KMS-11 (cell line): Measurements from ENCODE around the gene OSBPL9.

Experiments
- H2AFZ ChIP-seq: fragments of 200-600 bp; sonication (generic); 2 replicates; pipeline ENCODE4 v1.6.1; 2016; ENCODE audit warnings: antibody characterized with exemption, mixed run types, low read depth
- H3K27ac ChIP-seq: fragments of 200-600 bp; sonication (generic); 2 replicates; pipeline ENCODE4 v1.6.1; 2016; ENCODE audit warnings: mild to moderate bottlenecking, mixed run types
- H3K27me3 ChIP-seq: fragments of 200-600 bp; sonication (generic); 2 replicates; pipeline ENCODE4 v1.6.1; 2017; ENCODE audit warnings: mild to moderate bottlenecking, low read depth, mixed run types, moderate library complexity; ENCODE audit not compliant: insufficient read depth
- H3K36me3 ChIP-seq: fragments of 200-600 bp; sonication (generic); 2 replicates; pipeline ENCODE4 v1.6.1; 2017; ENCODE audit warnings: mild to moderate bottlenecking, mixed run types; ENCODE audit not compliant: insufficient read depth
- H3K4me1 ChIP-seq: fragments of 200-600 bp; sonication (generic); 2 replicates; pipeline ENCODE4 v1.6.1; 2016; ENCODE audit warnings: mild to moderate bottlenecking, low read depth, mixed run types; ENCODE audit not compliant: poor library complexity, severe bottlenecking
- H3K4me2 ChIP-seq: fragments of 200-600 bp; sonication (generic); 2 replicates; pipeline ENCODE4 v1.7.0; 2016; ENCODE audit warnings: mild to moderate bottlenecking, mixed run types
- H3K4me3 ChIP-seq: fragments of 200-600 bp; sonication (generic); IDR thresholded peaks from 2 replicates; pipeline ENCODE4 v1.6.1; 2017; ENCODE audit warnings: low read depth, low read length, mixed read lengths; ENCODE audit not compliant: insufficient read depth
- H3K79me2 ChIP-seq: fragments of 200-600 bp; sonication (generic); 2 replicates; pipeline ENCODE4 v1.6.1; 2016; ENCODE audit warnings: low read depth, mixed run types; ENCODE audit not compliant: insufficient read depth
- H3K9ac ChIP-seq: fragments of 200-600 bp; sonication (generic); 2 replicates; pipeline ENCODE4 v1.6.1; 2016; ENCODE audit warnings: mild to moderate bottlenecking, mixed run types
- H4K20me1 ChIP-seq: fragments of 200-600 bp; sonication (generic); 2 replicates; pipeline ENCODE4 v1.6.1; 2016; ENCODE audit warnings: mild to moderate bottlenecking, mixed run types; ENCODE audit not compliant: insufficient read depth
- CTCF ChIP-seq: fragments of 200-600 bp; sonication (generic); conservative IDR thresholded peaks from 2 replicates; pipeline ENCODE4 v1.6.1; 2017; ENCODE audit warnings: low read depth, mild to moderate bottlenecking, antibody characterized with exemption, low read length, moderate library complexity, mixed read lengths

Gene OSBPL9

DNA sequence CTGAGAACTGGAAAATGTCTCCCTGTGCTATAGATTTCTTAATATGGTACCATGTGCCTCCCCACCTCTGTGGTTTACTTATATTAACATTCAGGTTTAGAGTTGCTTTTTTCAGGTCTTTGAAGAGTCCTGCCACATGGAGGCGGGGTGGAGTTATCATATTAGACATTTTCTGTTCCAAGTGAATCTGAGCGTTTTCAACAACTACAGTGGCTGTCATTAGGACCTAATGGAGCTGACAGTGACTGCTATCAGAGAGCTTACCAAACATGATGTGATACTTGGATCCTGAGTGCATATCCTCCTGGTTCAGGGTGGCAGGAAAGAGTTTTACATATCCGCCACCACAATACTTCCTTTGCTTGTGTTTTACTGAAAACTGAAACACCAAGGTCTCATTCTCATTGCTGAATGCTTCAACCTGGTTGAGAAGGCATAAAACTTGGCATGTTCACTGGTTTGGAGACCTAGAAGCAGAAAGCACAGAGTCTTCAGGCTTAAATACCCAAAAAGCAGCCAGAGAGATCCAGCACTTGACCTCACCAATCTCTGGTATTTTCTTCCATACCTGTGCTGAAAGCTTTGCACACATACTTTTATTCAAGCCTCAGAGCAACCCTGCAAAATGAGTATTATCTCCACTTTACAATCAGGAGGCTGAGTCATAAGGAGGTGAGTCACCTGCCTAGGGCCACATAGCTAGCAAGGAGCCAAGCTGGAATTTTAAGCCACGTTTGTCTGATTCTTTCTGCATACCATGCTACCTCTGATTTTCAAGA, 47.4 kb upstream of the OSBPL9 start:
- Histone ChIP-seq H3K4me2 (no peak overlapping the region), H3K4me1 (no peaks in the 10 kb centered on the region), H3K27me3 (no peaks in the 10 kb centered on the region), H3K36me3 (no peaks in the 10 kb centered on the region), H3K79me2 (no peaks in the 10 kb centered on the region), H3K9ac (no peak overlapping the region), H4K20me1 (no peaks in the 10 kb centered on the region), H2AFZ (no peak overlapping the region), H3K27ac (no peak overlapping the region), H3K4me3 (no peak overlapping the region)
- TF ChIP-seq CTCF, result no peak

DNA sequence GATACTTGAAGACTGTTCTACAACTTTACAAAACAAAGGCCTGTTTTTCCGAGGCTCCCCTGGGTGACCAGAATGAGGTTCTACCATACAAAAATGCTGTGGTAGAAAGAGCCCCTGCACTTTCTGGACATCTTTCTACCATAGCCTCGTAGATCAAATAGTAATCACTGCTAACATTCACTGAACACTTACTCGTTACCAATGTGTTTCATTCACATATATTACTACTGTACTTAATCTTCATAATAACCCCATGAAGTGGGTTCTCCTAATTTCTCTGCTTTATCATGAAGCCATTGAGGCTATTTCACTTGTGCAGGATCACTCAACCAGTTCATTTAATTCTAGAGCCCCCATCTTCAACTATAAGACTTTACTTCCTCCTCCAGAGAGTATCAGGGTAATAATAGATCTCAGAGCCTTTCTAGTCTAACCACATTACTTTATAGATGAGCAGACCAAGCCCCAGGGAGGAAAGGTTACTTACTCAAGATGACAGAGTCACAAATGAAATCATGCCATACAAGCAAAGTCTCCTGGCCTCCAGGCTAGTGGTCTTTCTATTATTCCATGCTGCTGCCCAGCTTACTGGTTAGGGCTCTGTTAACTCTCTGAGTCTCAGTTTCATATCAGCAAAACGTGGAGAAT, 46.7 kb upstream of the OSBPL9 start:
- H3K36me3 ChIP-seq, result no peaks in the 10 kb centered on the region
- no peaks in the 10 kb centered on the region for H3K4me1 ChIP-seq
- no peak overlapping the region for H3K27ac ChIP-seq
- no peak overlapping the region for H3K9ac ChIP-seq
- no peaks in the 10 kb centered on the region for H4K20me1 ChIP-seq
- no peak overlapping the region for H3K4me2 ChIP-seq
- H2AFZ ChIP-seq, result no peak overlapping the region
- TF ChIP-seq CTCF, result no peak
- no peak overlapping the region for H3K4me3 ChIP-seq
- H3K27me3 ChIP-seq, result no peaks in the 10 kb centered on the region
- H3K79me2 ChIP-seq, result no peaks in the 10 kb centered on the region

DNA sequence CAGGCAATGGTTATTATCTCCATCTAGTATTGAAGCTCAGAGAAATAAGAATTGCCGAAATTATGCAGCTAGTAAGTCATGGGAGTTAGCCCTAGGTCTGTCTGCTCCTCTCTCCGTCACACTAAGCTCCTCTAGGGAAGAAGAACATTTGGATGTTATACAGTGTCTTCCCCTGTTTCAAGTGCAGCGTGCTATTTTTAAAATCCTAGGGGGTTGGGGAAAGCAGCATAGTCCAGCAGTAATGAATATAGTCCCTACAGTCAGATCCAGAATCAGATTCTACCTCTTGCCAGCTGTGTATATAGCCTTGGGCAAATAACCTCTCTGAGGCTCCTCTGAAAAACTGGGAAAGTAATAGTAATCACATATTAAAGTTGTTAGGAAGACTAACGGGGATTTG, 44.5 kb upstream of the OSBPL9 start:
- Histone ChIP-seq H3K79me2 (no peaks in the 10 kb centered on the region), H3K4me2 (no peak overlapping the region), H4K20me1 (no peaks in the 10 kb centered on the region), H3K27me3 (no peaks in the 10 kb centered on the region), H2AFZ (no peak overlapping the region), H3K27ac (no peak overlapping the region), H3K4me1 (no peaks in the 10 kb centered on the region), H3K36me3 (no peaks in the 10 kb centered on the region), H3K9ac (no peak overlapping the region), H3K4me3 (no peak overlapping the region)
- no peak for TF ChIP-seq CTCF

GRCh38 chr1:51574796-51575195, 42.1 kb upstream of the OSBPL9 start:
- TF ChIP-seq CTCF, result no peak
- H3K79me2 ChIP-seq, result no peaks in the 10 kb centered on the region
- H3K27ac ChIP-seq, result no peak overlapping the region
- no peaks in the 10 kb centered on the region for H3K36me3 ChIP-seq
- H3K4me1 ChIP-seq, result no peaks in the 10 kb centered on the region
- H4K20me1 ChIP-seq, result no peaks in the 10 kb centered on the region
- no peak overlapping the region for H3K9ac ChIP-seq
- H3K4me2 ChIP-seq, result no peak overlapping the region
- no peaks in the 10 kb centered on the region for H3K27me3 ChIP-seq
- H3K4me3 ChIP-seq, result no peak overlapping the region
- H2AFZ ChIP-seq, result no peak overlapping the region
